Lower leg skin (tissue), 4 donors: ENCODE data around the gene GARIN1A. TPM values are rescaled to one million over a fixed set of nuclear protein-coding genes. Genes with fewer than 3 reads are reported as not detected.
A peak's percentile ranks its signal among the peaks of the same experiment; 100 is the strongest.

Source experiments
- DNase-seq, 2 donors: peaks; one replicate each; pipeline ENCODE4 v3.0.0-alpha.2; 2019; ENCODE audit warnings: low spot score in 2 of 2
- H3K4me3 ChIP-seq: fragments of 200-600 bp; sonication (generic); 2 replicates; pipeline ENCODE4 v1.5.1; 2017; ENCODE audit warnings: mild to moderate bottlenecking, low read depth; ENCODE audit not compliant: poor library complexity, severe bottlenecking
- CTCF ChIP-seq, 3 donors: fragments of 450-650 bp; IDR thresholded peaks; one replicate each; pipeline ENCODE4 v1.5.1; 2016; ENCODE audit warnings: antibody characterized with exemption in 3 of 3, mild to moderate bottlenecking in 3 of 3, moderate library complexity in 2 of 3
- POLR2A ChIP-seq, 2 donors: fragments of 450-650 bp; IDR thresholded peaks; one replicate each; pipeline ENCODE4 v1.6.1; 2016 to 2017; ENCODE audit warnings: antibody characterized with exemption in 2 of 2, mild to moderate bottlenecking in 1 of 2, moderate library complexity in 1 of 2
- WGBS, 2 donors: methylation state at CpG; one replicate each; pipeline ENCODE4 v1.1.5; 2018; 5-methylcytosine and 5-hydroxymethylcytosine counted together
- intact Hi-C: fragments of 100-400 bp; cut with DNase I; formaldehyde crosslinking; loops from one replicate; pipeline ENCODE4 v1.15.0; 2023; ENCODE audit warnings: low total_unique reads
- total RNA-seq, 4 donors: library from RNA; depleted of rRNA; stranded (reverse); fragments of >200 nt; gene quantifications; one replicate each; pipeline ENCODE4 v1.1.0, GENCODE V29; 2016

GARIN1A gene
- total RNA-seq, 4 donors from 2014 or later = 0.26 to 1.0 (median 0.71) TPM; not detected in 1

- peak in 1 of 2 donors; percentile 7 for DNase-seq
- intact Hi-C loops = no loop called here
- WGBS, 2 donors = 88 to 89% methylated on average over 2 of the region's 2 CpGs
- TF ChIP-seq POLR2A (IDR thresholded peaks at IDR 0.05) (no peak), CTCF (IDR thresholded peaks at IDR 0.05) (no peak)
- H3K4me3 ChIP-seq = no peak overlapping the region
Measured at GRCh38 chr7:128713794-128714193, 41.7 kb downstream of the GARIN1A start.

- no peak overlapping the region for H3K4me3 ChIP-seq
- intact Hi-C loops = no loop called here
- peak in 1 of 2 donors; percentile 68 for DNase-seq
- no peak for TF ChIP-seq POLR2A (IDR thresholded peaks at IDR 0.05)
- no peak for TF ChIP-seq CTCF (IDR thresholded peaks at IDR 0.05)
- 78 to 81% methylated on average over 8 of the region's 8 CpGs for WGBS, 2 donors
Measured at GRCh38 chr7:128714701-128715495, 42.8 kb downstream of the GARIN1A start.

GRCh38 chr7:128718967-128719642, 47.0 kb downstream of the GARIN1A start:
- no peak overlapping the region for H3K4me3 ChIP-seq
- intact Hi-C loops = no loop called here
- WGBS, 2 donors = 82 to 89% methylated on average over 6 of the region's 6 CpGs
- TF ChIP-seq POLR2A (IDR thresholded peaks at IDR 0.05) (no peak), CTCF (IDR thresholded peaks at IDR 0.05) (no peak)
- no peak for DNase-seq

- H3K4me3 ChIP-seq = no peak overlapping the region
- TF ChIP-seq POLR2A (IDR thresholded peaks at IDR 0.05) (no peak), CTCF (IDR thresholded peaks at IDR 0.05) (no peak)
- DNase-seq = no peak
- intact Hi-C loops = no loop called here
Measured at GRCh38 chr7:128721376-128721775, 49.3 kb downstream of the GARIN1A start.

Other genes with a start within 250 kb of the GARIN1A start
- gene HILPDA, start 216.4 kb upstream of the GARIN1A start, total RNA-seq = 10 to 100 TPM; 19.0 to 66.0 (median 35.8) TPM
- gene METTL2B, start 195.5 kb upstream of the GARIN1A start, total RNA-seq = 10 to 100 TPM; 18.2 to 25.1 (median 19.8) TPM
- 10 to 100 TPM; 22.7 to 53.8 (median 30.8) TPM for gene CALU, start 67.1 kb downstream of the GARIN1A start, total RNA-seq
- gene OPN1SW, start 103.5 kb downstream of the GARIN1A start, total RNA-seq = not detected
- 1 to 10 TPM in 3 of 4 donors, not detected in 1; 1.4 to 2.3 (median 1.8) TPM for gene CCDC136, start 119.7 kb downstream of the GARIN1A start, total RNA-seq
- gene FLNC, start 158.1 kb downstream of the GARIN1A start, total RNA-seq = 10 to 100 TPM in 1 of 4 donors, 1 to 10 TPM in 3; 5.0 to 11.1 (median 6.2) TPM
- gene ATP6V1F, start 190.6 kb downstream of the GARIN1A start, total RNA-seq = 100 to 1,000 TPM in 3 of 4 donors, 10 to 100 TPM in 1; 71.3 to 165 (median 137) TPM
- gene KCP, start 238.4 kb downstream of the GARIN1A start, total RNA-seq = under 1 TPM in 3 of 4 donors, not detected in 1; 0.07 to 0.68 (median 0.21) TPM